Islet precursor cell (in vitro differentiated cells): ENCODE data around the gene VIPR2.
"Not testable (repeated sequence)": the region's sequence is repeated elsewhere in the genome, so short reads cannot be mapped to it uniquely, and the experiment has no call there.

Experiments
- DNase-seq: peaks from one replicate; pipeline ENCODE4 v3.0.0-alpha.2; 2018

Gene VIPR2

GRCh38 chr7:159138508-159138907 is 6.2 kb downstream of the VIPR2 start:
- DNase-seq: peak; percentile 7

DNA sequence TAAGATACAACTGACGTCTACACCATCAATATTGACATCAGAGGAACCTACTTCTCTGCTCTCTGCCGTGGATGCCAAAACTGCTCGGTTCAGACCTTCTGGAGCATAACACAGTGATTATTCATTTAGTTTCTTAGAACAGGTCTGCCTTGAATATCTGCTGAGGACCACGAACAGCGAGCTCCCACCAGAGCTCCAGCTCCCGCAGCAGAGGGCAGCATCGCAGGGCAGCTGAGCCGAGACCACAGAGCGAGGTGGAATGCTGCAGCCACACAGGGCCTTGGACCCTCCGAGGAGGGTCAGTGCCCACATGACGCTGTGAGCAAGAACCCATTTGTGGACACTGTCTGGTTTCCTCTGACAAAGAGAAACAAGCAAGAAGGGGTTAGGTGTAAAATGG is 6.8 kb downstream of the VIPR2 start:
- DNase-seq: peak; percentile 45

- DNase-seq: peak; percentile 47
Observed at GRCh38 chr7:159136846-159137245, 7.8 kb downstream of the VIPR2 start.

DNA sequence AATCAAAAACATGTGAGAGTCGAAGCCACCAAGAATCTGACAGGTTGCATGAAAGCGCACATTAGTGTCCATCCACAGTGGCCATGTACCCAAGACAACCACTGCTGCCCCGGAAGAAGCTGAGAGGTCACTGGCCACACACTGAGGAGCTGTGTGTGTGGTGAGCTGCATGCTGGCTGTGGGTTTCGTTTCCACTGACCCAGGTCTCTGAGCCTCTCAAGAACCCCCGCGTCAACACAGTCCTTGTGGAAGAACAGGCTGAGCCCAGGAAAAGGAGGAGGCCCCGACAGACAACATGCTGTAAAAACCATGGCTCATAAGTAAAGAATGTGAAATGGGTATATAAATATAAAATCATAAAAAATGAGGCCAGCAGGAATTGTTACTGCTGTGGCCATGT is 8.2 kb downstream of the VIPR2 start:
- DNase-seq: peak; percentile 49

DNA sequence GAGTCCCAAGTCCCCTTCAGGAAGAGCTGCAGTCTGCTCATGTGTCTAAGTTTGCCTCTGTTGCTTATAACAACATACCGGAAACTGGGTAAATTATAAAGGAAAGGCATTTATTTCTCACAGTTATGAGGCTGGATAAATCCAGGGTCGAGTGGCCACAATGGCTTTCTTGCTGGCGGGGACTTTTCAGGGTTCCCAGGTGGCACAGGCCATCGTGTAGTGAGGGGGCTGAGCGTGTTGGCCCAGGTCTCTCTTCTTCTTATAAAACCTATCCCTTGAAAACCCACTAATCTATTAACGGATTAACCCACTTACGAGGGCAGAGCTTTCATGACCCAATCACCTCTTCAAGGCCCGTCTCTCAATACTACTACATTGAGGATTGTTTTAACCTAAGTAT is 8.7 kb downstream of the VIPR2 start:
- DNase-seq: no peak

DNA sequence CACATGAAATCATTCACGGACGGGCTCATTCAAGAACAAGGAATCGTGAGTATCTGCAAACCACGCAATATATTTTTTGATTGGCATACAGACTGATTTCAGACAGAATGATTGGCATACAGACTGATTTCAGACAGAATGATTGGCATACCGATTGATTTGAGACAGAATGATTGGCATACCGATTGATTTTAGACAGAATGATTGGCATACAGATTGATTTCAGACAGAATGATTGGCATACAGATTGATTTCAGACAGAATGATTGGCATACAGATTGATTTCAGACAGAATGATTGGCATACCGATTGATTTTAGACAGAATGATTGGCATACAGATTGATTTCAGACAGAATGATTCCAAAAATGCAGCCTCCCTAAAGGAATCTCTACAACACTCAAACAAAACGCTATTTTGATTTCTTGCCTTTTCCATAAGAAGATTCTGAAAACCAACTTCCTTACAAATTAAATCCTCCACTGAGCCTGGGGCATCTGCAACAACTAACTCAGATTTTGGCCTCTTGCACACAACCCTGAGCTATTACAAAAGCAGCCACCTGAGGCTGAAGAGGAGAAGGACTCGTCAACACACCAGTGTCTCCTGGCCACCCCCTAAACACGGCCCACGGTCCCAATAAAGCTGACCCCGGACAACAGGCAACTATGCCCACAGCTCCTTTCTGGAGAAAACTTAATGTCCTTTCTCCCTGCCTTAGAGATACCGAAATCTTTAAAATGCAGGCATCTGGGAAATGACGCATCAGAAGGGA is 11.8 kb downstream of the VIPR2 start:
- DNase-seq: peak; percentile 38

DNA sequence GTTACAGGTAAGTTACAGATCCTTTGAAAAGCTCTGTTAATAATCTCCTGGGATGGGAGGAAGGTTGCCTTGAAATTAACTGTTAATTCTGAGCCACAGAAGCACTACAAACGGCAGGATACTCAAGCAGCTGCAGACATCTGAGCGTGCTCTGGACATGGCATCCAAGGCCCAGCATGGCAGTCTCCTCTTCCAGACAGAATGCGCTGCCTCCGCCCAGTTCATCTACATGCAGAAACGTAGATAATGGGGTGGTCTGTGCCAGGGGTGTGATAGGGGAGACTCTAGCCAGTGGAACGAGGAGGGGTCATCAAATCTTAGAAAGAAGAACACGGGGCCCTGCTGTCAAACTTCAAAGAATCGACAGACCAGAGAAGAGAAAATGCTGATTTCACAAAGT is 13.8 kb downstream of the VIPR2 start:
- peak; percentile 16 for DNase-seq

DNA sequence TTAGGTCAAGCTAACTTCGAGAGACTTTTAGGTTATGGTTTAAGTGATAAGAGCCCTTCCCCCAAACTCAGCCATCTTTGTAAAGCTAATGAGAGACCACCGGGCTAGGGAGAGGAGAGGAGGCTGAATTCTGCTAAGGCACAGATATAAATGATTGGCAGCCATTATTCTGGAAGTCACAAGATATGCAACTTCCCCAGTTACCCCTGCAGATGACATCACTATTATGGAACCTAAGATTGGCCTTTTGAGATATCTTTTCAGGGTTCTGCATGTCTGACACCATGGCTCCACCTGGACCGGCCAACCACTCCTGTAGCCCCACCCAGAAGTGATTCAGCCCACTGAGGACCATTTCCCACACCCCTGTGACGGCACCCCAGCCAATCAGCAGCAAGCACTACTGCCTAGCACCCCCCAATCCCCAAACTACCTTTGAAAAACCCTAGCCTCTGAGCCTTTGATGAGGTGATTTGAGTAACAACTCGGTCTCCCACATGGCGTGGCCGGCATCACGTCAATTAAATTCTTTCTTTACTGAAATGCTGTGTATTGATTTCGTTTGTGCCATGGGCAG is 14.4 kb downstream of the VIPR2 start:
- peak; percentile 17 for DNase-seq

DNA sequence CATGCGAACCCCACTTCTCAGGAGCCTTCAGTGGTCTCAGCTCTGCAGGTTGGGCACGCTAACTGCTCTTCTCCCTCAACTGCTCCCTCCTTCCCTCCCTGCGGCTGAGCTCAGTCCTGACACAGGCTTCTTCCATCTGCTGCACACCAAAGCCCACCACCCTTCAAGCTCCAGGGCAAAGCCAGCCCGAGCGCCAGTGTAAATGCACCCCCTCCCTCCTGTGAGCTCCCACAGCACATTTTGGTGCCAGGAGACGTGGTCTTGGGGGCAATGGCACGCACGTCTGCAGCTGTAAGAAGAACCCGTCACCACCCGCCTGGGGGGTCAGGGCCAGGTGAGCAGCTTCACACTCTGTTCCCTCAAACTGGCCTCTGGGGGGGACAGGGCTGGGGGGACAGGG is 15.9 kb downstream of the VIPR2 start:
- peak; percentile 38 for DNase-seq

DNA sequence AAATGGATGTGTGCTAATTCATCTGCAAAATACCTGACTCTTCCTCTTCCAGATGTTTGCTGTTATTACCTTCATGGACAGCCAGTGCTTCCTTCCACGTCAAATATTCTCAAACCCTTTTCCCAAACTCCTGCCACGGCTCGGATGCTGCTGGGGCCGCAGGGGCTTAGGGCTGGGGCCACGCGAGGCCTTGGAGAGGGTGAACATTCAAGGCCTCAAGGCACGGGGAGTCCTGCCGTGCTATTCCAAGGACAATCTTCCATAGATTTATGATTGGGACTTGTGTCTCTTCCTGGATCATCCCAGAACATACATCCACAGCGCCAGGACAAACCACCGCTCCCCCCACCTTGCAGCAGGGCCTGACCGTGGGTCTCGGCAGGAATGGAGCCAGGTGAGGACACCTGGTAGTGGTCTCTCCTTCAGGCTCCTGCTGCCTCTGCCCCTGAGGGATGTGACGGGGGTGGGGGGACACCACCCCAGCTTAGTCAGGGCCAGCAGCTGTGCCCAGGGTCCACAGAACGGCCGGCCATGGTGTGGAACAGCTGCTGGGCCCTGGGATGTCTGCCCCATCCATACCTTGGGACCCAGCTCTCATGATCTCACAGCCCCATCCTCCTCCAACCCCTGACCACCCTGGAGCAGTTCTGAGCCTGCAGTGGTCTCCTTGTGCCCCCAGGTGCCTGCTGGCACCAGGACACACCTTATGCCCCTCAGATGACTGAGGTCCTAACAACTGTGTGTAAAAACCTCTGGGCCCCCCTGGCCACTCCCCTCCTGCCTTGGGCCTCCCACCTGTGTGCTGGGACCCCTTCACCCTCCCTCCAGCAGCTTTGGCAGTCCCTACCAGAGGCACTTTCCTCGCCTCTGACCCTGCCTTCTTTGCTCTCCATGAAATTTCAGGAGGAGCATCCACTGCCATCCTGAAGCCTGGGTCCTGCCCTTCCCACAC is 16.7 kb downstream of the VIPR2 start:
- DNase-seq: peak; percentile 37

DNA sequence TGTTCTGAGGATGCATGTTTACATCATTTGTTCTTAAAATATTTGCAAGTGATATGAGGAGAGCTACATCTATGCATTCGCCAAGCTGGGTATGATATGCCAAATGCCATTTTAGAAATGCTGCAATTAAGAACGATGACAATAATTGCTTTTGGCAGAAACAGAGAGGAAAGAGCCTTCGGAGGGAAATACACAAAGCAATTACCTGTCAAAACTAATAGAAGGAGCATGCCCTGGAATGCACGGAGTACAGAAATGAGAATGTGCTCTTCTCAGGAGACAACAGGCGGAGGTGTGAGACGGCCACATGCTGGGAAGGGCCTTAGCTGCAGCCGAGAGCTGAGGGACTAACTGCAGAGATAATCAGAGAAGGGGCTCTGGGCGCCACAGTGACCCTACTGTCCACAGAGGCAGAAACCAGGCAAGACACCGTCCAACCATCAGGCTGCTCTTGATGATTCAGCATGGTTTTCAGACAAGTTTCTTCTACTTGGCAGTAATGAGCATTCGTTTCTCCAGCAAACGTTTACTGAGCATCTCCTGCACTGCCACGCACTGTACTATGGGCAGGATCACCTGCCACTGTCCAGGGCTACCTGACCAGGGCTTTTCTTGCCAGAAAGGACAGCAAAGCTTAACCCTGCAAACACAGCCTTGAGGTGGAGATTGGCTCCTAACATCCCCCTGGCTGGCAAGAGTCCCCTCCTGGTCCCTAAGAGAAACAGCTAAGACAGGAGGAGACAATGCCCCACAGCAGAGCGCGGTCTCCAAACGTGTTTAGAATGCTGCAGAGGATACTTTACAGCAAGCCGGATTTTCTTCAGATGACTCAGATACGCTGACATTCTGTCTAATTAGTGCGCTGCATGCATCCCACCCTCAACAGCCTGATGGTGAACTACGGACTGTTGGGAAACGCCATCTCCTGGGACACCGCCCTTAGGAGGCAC is 18.1 kb downstream of the VIPR2 start:
- DNase-seq: peak; percentile 72

- DNase-seq: peak; percentile 68
Observed at GRCh38 chr7:159125955-159126270, 18.8 kb downstream of the VIPR2 start.

- DNase-seq: peak; percentile 52
Observed at GRCh38 chr7:159125104-159125954, 19.3 kb downstream of the VIPR2 start.

DNA sequence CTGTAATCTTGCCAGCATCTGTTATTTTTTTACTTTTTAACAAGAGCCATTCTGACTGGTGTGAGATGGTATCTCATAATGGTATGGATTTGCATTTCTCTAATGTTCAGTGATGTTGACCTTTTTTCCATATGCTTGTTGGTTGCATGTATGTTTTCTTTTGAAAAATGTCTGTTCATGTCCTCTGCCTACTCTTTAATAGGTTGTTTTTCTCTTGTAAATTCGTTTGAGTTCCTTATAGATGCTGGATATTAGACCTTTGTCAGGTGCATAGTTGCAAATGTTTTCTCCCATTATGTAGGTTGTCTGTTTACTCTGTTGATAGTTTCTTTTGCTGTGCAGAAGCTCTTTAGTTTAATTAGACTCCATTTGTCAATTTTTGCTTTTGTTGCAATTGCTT is 20.9 kb downstream of the VIPR2 start:
- DNase-seq: not testable (repeated sequence)

- DNase-seq: not testable (repeated sequence)
Observed at GRCh38 chr7:159123294-159123693, 21.4 kb downstream of the VIPR2 start.

DNA sequence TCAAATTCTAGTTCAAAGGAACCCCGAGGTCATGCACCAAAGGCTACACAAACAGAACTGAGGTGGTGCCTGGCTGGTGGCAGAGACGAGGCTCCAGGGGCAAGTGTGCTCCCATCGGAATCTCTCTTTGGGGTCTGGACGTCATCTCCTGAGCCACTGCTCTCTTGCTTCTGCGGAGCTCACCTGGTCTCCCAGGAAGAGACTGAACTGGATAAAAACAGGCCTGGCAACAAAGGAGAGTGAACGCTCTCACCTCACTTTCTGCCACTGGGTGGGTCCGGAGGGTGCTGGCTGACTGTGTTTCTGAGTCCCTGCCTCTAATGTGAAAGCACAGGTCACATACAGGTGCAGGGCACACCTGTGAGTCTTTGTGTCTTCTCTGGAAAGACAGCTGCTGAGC is 22.4 kb downstream of the VIPR2 start:
- DNase-seq: peak; percentile 45

DNA sequence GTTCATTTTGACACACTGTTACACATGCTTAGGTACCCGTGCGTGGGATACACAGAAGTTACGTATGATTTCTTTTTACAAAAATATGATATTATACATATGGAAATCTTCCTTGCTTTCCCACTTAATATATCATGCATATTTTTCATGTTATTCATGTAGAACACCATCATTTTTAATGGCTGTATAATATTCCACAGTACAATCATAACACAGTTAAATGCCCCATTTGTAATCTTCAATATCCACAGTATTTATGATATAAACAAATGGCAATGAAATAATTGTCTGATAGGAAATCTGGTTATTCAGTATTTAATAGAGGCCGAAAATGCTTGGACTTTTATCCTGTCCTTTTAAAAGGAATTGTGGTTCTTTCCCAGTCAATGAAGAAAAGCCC is 23.2 kb downstream of the VIPR2 start:
- no peak for DNase-seq

DNA sequence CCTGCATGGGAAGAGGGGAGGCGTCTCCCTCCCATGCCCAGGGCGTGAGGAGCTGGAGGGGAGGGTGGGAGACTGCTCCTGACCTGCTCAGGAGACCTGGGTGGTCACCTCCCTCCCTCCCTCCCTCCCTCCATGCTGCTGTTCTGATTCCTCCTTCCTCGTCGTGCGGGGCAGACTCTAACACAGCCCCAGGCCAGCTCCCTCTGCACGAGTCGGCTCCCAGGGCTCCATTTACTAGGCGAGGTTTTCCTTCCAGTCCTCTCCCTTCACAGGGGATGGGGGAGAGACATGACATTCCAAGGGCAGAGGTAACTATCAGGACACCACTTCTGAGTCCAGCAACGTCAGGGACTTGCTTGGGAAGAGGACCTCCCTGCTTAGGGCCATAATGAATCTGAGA is 23.6 kb downstream of the VIPR2 start:
- DNase-seq: peak; percentile 50

DNA sequence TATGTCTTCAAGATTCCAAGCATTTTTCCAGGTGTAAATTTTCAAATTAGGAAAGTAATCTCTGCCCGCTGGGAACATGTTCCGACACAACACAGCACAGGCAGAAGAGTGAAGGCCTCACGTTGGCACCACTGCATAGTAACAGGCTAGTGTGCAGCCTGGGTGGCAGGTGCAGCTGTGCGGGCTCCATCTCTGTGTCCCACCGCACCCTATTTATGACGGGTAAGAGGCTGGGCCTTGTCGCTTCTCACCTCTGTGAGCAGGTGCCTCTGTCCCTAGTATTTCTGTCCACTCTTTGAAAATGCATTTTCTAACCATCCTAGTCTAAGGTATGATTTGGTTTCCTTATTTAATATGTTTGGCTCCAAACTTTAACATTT is 24.1 kb downstream of the VIPR2 start:
- DNase-seq: no peak

GRCh38 chr7:159119851-159120539 is 24.7 kb downstream of the VIPR2 start:
- peak; percentile 40 for DNase-seq
